Upper lobe of left lung (tissue), 6 donors: Measurements from ENCODE around the gene PELO. TPM values are rescaled to one million over a fixed set of nuclear protein-coding genes. Genes with fewer than 3 reads are reported as not detected.

Experiments used
- ATAC-seq, 2 donors: fragments of 200-7000 bp; cut with Tn5 transposase; one replicate each; pipeline ENCODE4 v1.9.1; 2022; ENCODE audit warnings: mild to moderate bottlenecking in 2 of 2, moderate library complexity in 2 of 2; ENCODE audit not compliant: low FRiP score in 2 of 2
- DNase-seq, 2 donors: peaks; one replicate each; pipeline ENCODE4 v3.0.0-alpha.2; 2019 to 2020
- H3K27ac ChIP-seq, 4 donors: fragments of 200-600 bp; sonication (generic); one replicate each; pipeline ENCODE4 v1.5.1; 2016 to 2019
- H3K27me3 ChIP-seq, 4 donors: fragments of 200-600 bp; sonication (generic); one replicate each; pipeline ENCODE4 v1.5.1; 2017 to 2019
- H3K36me3 ChIP-seq, 4 donors: fragments of 200-600 bp; sonication (generic); one replicate each; pipeline ENCODE4 v1.5.1; 2016 to 2019
- H3K4me1 ChIP-seq, 4 donors: fragments of 200-600 bp; sonication (generic); one replicate each; pipeline ENCODE4 v1.5.1; 2018 to 2019
- H3K4me3 ChIP-seq, 4 donors: fragments of 200-600 bp; sonication (generic); one replicate each; pipeline ENCODE4 v1.5.1; 2017 to 2019; ENCODE audit warnings: mild to moderate bottlenecking in 2 of 4, moderate library complexity in 1 of 4
- H3K9me3 ChIP-seq, 4 donors: fragments of 200-600 bp; sonication (generic); one replicate each; pipeline ENCODE4 v1.5.1; 2018 to 2019
- EP300 ChIP-seq, 4 donors: sonication (generic); formaldehyde crosslinking; IDR thresholded peaks; one replicate each; pipeline ENCODE4 v1.5.1; 2017; ENCODE audit warnings: antibody characterized with exemption in 4 of 4, control low read depth in 2 of 4
- POLR2A ChIP-seq, 4 donors: fragments of 450-650 bp; IDR thresholded peaks; one replicate each; pipeline ENCODE4 v1.5.1; 2016 to 2017; ENCODE audit warnings: antibody characterized with exemption in 4 of 4, mild to moderate bottlenecking in 2 of 4
- POLR2AphosphoS5 ChIP-seq, 2 donors: sonication (generic); formaldehyde crosslinking; IDR thresholded peaks; one replicate each; pipeline ENCODE4 v1.5.1; 2017; ENCODE audit warnings: antibody characterized with exemption in 2 of 2
- WGBS, 2 donors: methylation state at CpG; one replicate each; pipeline ENCODE4 v1.1.5; 2017 to 2018; 5-methylcytosine and 5-hydroxymethylcytosine counted together
- total RNA-seq, 6 donors: library from RNA; depleted of rRNA in 4 of 6; stranded (reverse); fragments of >200 nt in 4 of 6; gene quantifications; one replicate each; pipeline versions ENCODE4 v1.1.0 to v1.2.1, GENCODE V29; 2016 to 2021
- TF ChIP-seq, protein P1 (sequence below), 6 experiments: fragments of 450-650 bp in 4 of 6; fragments of 200-600 bp in 2 of 6; sonication (generic) in 2 of 6; IDR thresholded peaks; one replicate each; pipeline ENCODE4 v1.5.1; 2016 to 2019; ENCODE audit warnings: antibody characterized with exemption in 6 of 6
- donor health status: DM: no; HTN: no; CAD: no; lungs with moderate emphysema.
- donor health status: DM: no; HTN: yes; CAD: no; lungs with severe emphysema.

Gene PELO
- total RNA-seq, 6 donors from 2014 or later = 15.0 to 42.3 (median 28.7) TPM

DNA sequence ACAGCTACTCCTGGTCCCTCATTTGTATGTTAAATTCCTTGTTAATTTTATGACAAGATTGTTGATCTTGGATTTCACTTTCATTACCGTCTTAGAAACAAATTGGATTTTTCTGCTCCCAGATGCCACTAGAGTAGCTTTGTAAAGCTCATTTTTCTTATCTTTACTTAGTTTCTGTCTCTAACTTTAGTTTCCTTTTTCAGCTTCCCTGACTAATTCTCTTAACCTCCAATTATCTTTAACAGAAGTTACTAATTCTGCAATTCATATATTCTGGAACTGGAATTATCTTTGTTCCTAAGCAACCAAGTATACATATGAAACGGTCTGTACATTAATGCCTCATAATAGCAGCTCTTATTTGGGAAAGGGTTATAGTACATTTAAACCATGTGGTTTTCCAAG lies 16.7 kb downstream of the PELO start:
- H3K4me1 ChIP-seq = peaks cover 57 to 84% (median 61%) of the 10 kb centered on the region in 4 donors
- TF ChIP-seq POLR2AphosphoS5 (IDR thresholded peaks at IDR 0.05) (no peak), POLR2A (IDR thresholded peaks at IDR 0.05) (no peak), EP300 (IDR thresholded peaks at IDR 0.05) (no peak)
- TF ChIP-seq, protein P1, sequence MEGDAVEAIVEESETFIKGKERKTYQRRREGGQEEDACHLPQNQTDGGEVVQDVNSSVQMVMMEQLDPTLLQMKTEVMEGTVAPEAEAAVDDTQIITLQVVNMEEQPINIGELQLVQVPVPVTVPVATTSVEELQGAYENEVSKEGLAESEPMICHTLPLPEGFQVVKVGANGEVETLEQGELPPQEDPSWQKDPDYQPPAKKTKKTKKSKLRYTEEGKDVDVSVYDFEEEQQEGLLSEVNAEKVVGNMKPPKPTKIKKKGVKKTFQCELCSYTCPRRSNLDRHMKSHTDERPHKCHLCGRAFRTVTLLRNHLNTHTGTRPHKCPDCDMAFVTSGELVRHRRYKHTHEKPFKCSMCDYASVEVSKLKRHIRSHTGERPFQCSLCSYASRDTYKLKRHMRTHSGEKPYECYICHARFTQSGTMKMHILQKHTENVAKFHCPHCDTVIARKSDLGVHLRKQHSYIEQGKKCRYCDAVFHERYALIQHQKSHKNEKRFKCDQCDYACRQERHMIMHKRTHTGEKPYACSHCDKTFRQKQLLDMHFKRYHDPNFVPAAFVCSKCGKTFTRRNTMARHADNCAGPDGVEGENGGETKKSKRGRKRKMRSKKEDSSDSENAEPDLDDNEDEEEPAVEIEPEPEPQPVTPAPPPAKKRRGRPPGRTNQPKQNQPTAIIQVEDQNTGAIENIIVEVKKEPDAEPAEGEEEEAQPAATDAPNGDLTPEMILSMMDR (IDR thresholded peaks at IDR 0.05) = no peak
- 40 to 47% methylated on average over 2 of the region's 2 CpGs for WGBS, 2 donors
- H3K4me3 ChIP-seq = peak overlapping the region in 1 of 4 donors; percentile 6
- peak overlapping the region in 3 of 4 donors; percentile 34 to 93 (median 90) for H3K27ac ChIP-seq
- peaks cover 0 to 14% (median 0%) of the 10 kb centered on the region in 4 donors for H3K36me3 ChIP-seq
- no peaks in the 10 kb centered on the region for H3K27me3 ChIP-seq
- ATAC-seq (no peak), DNase-seq (no peak)
- H3K9me3 ChIP-seq = no peaks in the 10 kb centered on the region

DNA sequence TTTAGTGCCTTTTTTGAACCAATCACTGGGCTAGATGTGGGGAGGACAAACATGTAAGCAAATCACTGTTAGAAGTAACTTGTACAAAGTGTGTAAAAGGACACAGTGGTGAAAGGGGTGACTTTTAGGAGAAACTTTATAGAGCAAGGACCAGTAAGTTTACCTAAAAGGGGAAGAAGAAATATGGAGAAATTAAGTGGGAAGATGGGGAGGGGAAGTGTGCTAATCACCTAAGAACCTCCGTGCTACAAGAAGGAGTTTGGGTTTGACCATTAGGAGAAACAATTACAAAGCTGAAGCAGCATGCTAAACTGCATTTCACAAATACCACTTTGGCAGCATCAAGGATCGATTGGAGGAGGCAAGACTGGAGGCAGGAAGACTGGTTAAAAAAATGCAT lies 17.3 kb downstream of the PELO start:
- ATAC-seq (no peak), DNase-seq (no peak)
- Histone ChIP-seq H3K4me3 (no peak overlapping the region), H3K4me1 (peaks cover 60 to 85% (median 65%) of the 10 kb centered on the region in 4 donors), H3K36me3 (peaks cover 0 to 14% (median 0%) of the 10 kb centered on the region in 4 donors), H3K27me3 (no peaks in the 10 kb centered on the region), H3K9me3 (no peaks in the 10 kb centered on the region), H3K27ac (peak overlapping the region in 3 of 4 donors; percentile 34 to 93 (median 90))
- TF ChIP-seq POLR2A (IDR thresholded peaks at IDR 0.05) = no peak
- TF ChIP-seq, protein P1 (IDR thresholded peaks at IDR 0.05) = no peak
- TF ChIP-seq POLR2AphosphoS5 (IDR thresholded peaks at IDR 0.05) = no peak
- TF ChIP-seq EP300 (IDR thresholded peaks at IDR 0.05) = no peak
- 43 to 53% methylated on average over 2 of the region's 2 CpGs for WGBS, 2 donors

DNA sequence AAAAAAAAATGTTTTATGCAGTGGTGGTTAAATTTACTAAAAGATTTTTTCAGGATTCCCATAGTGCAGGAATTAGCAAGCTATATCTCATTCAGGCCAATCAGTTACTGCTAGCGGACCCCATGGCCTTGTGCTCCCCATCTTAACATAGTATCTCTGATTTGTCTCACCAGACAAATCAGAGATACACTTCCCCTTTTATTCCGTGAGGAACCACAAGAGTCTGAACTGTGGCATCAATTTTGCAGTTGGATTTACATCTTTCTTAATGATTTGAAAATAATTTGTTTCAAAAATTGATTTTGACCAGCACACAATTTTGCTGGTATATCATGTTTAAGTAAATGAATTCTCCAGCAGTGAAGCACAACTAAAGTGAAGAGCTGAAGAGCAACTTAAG lies 17.9 kb downstream of the PELO start:
- H3K4me1 ChIP-seq = peaks cover 65 to 85% (median 70%) of the 10 kb centered on the region in 4 donors
- H3K27ac ChIP-seq = peak overlapping the region in 2 of 4 donors; percentile 90 to 93
- H3K9me3 ChIP-seq = no peaks in the 10 kb centered on the region
- TF ChIP-seq EP300 (IDR thresholded peaks at IDR 0.05) (no peak), POLR2AphosphoS5 (IDR thresholded peaks at IDR 0.05) (no peak), POLR2A (IDR thresholded peaks at IDR 0.05) (no peak)
- TF ChIP-seq, protein P1 (IDR thresholded peaks at IDR 0.05) = no peak
- no peak overlapping the region for H3K4me3 ChIP-seq
- no peak for DNase-seq
- H3K27me3 ChIP-seq = no peaks in the 10 kb centered on the region
- 70 to 75% methylated on average over 2 of the region's 2 CpGs for WGBS, 2 donors
- peaks cover 0 to 14% (median 0%) of the 10 kb centered on the region in 4 donors for H3K36me3 ChIP-seq
- no peak for ATAC-seq

DNA sequence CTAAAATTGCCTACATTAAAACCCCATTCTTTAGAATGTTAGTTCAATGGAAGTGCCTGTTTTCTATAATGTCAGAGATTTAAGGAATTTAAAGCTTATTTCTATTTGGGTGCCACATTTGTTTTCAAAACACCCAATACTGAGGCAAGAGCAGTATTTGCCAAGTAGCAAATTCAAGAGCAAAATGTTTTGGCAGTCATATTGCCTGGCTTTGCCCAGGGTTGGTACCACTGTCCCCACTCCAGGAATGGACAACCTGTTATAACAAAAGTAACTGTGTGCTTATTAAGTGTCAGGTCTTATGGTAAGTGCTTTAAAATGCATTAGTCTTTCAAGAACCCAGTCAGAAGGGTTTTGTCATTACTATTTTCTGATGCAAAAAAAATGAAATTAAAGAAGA lies 19.3 kb downstream of the PELO start:
- ATAC-seq (no peak), DNase-seq (no peak)
- TF ChIP-seq EP300 (IDR thresholded peaks at IDR 0.05) (no peak), POLR2AphosphoS5 (IDR thresholded peaks at IDR 0.05) (no peak), POLR2A (IDR thresholded peaks at IDR 0.05) (no peak)
- TF ChIP-seq, protein P1 (IDR thresholded peaks at IDR 0.05) = no peak

DNA sequence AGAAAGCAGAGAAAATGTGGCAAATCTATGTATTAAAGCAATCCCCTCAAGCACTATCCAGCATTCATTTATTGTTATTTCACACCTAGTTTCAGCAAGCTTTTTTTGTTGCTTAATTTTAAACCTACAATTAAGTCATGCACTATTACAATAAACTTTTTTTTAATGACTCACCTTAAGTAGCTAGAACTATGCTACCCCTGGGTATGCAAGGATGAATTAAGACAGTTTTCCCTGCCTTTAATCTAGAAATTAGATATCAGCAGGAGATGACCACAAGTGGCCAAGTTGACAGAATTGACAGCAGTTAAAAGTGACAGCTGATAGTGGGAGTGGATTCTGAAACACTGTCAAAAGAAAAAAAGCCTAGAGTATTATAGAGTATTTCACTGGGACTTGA lies 20.0 kb downstream of the PELO start:
- ATAC-seq (no peak), DNase-seq (no peak)
- TF ChIP-seq EP300 (IDR thresholded peaks at IDR 0.05) (no peak), POLR2A (IDR thresholded peaks at IDR 0.05) (no peak), POLR2AphosphoS5 (IDR thresholded peaks at IDR 0.05) (no peak)
- TF ChIP-seq, protein P1 (IDR thresholded peaks at IDR 0.05) = no peak
- peaks cover 54 to 73% (median 61%) of the 10 kb centered on the region in 4 donors for H3K4me1 ChIP-seq
- peak overlapping the region in 1 of 4 donors; percentile 82 for H3K27ac ChIP-seq
- no peaks in the 10 kb centered on the region for H3K27me3 ChIP-seq
- H3K4me3 ChIP-seq = no peak overlapping the region
- peaks cover 0 to 5% (median 0%) of the 10 kb centered on the region in 4 donors for H3K36me3 ChIP-seq
- no peaks in the 10 kb centered on the region for H3K9me3 ChIP-seq

More for the DNA sequence above, 19.3 kb downstream of the PELO start:
- Histone ChIP-seq H3K27ac (peak overlapping the region in 2 of 4 donors; percentile 19 to 82), H3K4me1 (peaks cover 61 to 79% (median 67%) of the 10 kb centered on the region in 4 donors), H3K9me3 (no peaks in the 10 kb centered on the region), H3K4me3 (no peak overlapping the region), H3K36me3 (peaks cover 0 to 7% (median 0%) of the 10 kb centered on the region in 4 donors), H3K27me3 (no peaks in the 10 kb centered on the region)
